ENCODE results near the gene MALAT1.
"Not testable (repeated sequence)": the region's sequence is repeated elsewhere in the genome, so short reads cannot be mapped to it uniquely, and the experiment has no call there.

MALAT1 gene

GRCh38 chr11:65499713-65500386, 1.0 kb downstream of the MALAT1 start:
- DNase-seq, result no peak

DNA sequence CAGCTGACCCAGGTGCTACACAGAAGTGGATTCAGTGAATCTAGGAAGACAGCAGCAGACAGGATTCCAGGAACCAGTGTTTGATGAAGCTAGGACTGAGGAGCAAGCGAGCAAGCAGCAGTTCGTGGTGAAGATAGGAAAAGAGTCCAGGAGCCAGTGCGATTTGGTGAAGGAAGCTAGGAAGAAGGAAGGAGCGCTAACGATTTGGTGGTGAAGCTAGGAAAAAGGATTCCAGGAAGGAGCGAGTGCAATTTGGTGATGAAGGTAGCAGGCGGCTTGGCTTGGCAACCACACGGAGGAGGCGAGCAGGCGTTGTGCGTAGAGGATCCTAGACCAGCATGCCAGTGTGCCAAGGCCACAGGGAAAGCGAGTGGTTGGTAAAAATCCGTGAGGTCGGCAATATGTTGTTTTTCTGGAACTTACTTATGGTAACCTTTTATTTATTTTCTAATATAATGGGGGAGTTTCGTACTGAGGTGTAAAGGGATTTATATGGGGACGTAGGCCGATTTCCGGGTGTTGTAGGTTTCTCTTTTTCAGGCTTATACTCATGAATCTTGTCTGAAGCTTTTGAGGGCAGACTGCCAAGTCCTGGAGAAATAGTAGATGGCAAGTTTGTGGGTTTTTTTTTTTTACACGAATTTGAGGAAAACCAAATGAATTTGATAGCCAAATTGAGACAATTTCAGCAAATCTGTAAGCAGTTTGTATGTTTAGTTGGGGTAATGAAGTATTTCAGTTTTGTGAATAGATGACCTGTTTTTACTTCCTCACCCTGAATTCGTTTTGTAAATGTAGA, 1.7 kb downstream of the MALAT1 start:
- DNase-seq, result no peak

DNA sequence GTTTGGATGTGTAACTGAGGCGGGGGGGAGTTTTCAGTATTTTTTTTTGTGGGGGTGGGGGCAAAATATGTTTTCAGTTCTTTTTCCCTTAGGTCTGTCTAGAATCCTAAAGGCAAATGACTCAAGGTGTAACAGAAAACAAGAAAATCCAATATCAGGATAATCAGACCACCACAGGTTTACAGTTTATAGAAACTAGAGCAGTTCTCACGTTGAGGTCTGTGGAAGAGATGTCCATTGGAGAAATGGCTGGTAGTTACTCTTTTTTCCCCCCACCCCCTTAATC, 2.3 kb downstream of the MALAT1 start:
- no peak for DNase-seq

- DNase-seq, result no peak
Measured at GRCh38 chr11:65501472-65502273, 2.8 kb downstream of the MALAT1 start.

- DNase-seq, result no peak
Measured at GRCh38 chr11:65502274-65502554, 3.4 kb downstream of the MALAT1 start.

GRCh38 chr11:65502555-65503367, 3.9 kb downstream of the MALAT1 start:
- no peak for DNase-seq

DNA sequence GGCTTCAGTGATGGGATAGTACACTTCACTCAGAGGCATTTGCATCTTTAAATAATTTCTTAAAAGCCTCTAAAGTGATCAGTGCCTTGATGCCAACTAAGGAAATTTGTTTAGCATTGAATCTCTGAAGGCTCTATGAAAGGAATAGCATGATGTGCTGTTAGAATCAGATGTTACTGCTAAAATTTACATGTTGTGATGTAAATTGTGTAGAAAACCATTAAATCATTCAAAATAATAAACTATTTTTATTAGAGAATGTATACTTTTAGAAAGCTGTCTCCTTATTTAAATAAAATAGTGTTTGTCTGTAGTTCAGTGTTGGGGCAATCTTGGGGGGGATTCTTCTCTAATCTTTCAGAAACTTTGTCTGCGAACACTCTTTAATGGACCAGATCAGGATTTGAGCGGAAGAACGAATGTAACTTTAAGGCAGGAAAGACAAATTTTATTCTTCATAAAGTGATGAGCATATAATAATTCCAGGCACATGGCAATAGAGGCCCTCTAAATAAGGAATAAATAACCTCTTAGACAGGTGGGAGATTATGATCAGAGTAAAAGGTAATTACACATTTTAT, 4.6 kb downstream of the MALAT1 start:
- no peak for DNase-seq

- DNase-seq, result no peak
Measured at GRCh38 chr11:65503949-65504673, 5.3 kb downstream of the MALAT1 start.

GRCh38 chr11:65504674-65505465, 6.0 kb downstream of the MALAT1 start:
- no peak for DNase-seq

DNA sequence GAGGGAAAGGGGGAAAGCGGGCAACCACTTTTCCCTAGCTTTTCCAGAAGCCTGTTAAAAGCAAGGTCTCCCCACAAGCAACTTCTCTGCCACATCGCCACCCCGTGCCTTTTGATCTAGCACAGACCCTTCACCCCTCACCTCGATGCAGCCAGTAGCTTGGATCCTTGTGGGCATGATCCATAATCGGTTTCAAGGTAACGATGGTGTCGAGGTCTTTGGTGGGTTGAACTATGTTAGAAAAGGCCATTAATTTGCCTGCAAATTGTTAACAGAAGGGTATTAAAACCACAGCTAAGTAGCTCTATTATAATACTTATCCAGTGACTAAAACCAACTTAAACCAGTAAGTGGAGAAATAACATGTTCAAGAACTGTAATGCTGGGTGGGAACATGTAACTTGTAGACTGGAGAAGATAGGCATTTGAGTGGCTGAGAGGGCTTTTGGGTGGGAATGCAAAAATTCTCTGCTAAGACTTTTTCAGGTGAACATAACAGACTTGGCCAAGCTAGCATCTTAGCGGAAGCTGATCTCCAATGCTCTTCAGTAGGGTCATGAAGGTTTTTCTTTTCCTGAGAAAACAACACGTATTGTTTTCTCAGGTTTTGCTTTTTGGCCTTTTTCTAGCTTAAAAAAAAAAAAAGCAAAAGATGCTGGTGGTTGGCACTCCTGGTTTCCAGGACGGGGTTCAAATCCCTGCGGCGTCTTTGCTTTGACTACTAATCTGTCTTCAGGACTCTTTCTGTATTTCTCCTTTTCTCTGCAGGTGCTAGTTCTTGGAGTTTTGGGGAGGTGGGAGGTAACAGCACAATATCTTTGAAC, 6.8 kb downstream of the MALAT1 start:
- DNase-seq, result no peak

- DNase-seq, result no peak
Measured at GRCh38 chr11:65506290-65506771, 7.5 kb downstream of the MALAT1 start.

DNA sequence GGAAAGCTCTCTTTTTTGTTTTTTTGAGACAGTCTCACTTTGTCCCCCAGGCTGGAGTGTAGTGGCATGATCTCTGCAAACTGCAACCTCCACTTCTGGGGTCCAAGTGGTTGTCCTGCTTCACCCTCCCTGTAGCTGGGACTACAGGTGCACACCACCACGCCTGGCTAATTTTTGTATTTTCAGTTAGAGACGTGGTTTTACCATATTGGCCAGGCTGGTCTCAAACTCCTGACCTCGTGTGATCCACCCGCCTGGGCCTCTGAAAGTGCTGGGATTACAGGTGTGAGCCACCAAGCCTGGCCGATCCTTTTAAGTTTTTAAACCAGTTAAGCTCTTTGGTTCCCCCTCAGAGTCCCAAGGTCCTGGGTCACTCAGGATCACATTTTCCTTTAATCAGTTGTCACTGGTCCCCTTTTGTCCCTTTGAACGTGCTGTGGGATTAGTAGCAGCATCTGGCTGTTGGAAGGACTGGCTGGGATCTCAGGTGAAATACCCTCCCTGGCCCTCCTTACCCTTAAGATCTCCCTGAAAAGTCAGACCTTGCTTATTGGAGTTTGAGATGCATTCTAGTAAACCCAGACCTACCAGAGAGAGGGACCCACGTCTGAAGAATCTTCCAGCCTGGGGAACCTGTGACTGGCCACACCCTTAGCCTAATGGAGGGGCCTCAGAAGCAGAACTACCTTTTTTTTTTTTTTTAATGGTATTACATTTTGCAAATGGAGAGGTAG, 8.1 kb downstream of the MALAT1 start:
- no peak for DNase-seq

- not testable (repeated sequence) for DNase-seq
Measured at GRCh38 chr11:65512311-65512710, 13.5 kb downstream of the MALAT1 start.

DNA sequence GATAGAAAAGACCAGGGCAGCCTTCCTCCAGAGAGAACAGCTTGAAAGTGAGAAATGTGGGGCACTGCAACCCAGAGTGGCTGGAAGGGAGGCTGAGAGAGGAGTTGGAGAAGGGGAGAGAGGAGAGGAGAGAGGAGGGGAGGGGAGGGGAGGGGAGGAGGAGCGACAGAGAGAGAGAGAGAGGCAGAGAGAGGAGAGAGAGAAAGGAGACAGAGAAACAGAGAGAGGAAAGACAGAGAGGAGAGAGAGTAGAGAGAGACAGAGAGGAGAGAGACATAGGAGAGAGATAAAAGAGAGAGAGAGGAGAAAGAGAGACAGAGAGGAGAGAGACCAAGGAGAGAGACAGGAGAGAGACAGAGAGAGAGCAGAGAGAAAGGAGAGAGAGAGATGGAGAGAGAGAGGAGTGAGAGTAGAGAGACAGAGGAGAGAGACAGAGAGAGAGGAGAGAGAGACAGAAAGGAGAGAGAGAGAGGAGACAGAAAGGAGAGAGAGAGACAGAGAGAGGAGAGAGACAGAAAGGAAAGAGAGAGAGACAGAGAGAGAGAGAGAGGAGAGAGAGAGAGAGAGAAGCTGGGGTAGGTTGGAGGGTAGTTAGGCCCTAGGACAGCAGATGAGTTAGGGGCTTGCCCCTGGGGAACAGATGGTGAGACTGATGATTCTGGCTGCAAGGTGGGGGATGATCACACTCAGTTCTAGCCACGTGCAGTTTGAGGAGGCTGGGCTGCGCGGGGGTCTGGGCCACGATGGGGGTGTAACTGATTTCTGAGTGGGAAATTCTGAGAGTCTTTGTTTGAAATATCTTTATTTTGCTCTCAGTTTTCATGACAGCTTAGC, 17.5 kb downstream of the MALAT1 start:
- no peak for DNase-seq

GRCh38 chr11:65518941-65519549, 20.2 kb downstream of the MALAT1 start:
- DNase-seq, result not testable (repeated sequence)

- not testable (repeated sequence) for DNase-seq
Measured at GRCh38 chr11:65521777-65522521, 23.1 kb downstream of the MALAT1 start.
